ENCODE data around the gene ZDHHC9. TPM values are rescaled to one million over a fixed set of nuclear protein-coding genes. Genes with fewer than 3 reads are reported as not detected.

Gene ZDHHC9
- total RNA-seq, 2 experiments from 2014 or later = 3.0 to 4.1 TPM

GRCh38 chrX:129762448-129762847, 81.2 kb downstream of the ZDHHC9 start:
- Histone ChIP-seq H3K27me3 (ENCODE audit: control insufficient read depth in 1 of 2, insufficient read depth in 2 of 2, low read length in 2 of 2) (no peaks in the 10 kb centered on the region), H3K4me1 (ENCODE audit: insufficient read depth, low read length) (peaks cover 68% of the 10 kb centered on the region), H3K36me3 (ENCODE audit: insufficient read depth, low read length) (no peaks in the 10 kb centered on the region), H3K4me3 (ENCODE audit: low read length) (no peak overlapping the region), H3K9me3 (ENCODE audit: control insufficient read depth in 1 of 2, insufficient read depth in 1 of 2, low read length in 2 of 2) (no peaks in the 10 kb centered on the region), H3K27ac (ENCODE audit: low read depth in 1 of 2, low read length in 2 of 2) (no peak overlapping the region)
- POLR2A ChIA-PET = interaction anchor here (1.2 to 2.8 kb wide), 3 partner anchors 9 to 18 kb away, joined by 3 to 10 read pairs (median 4); partner anchors contain the start of gene SASH3
- no peak for ATAC-seq (ENCODE audit: poor library complexity)
- Mint-ChIP-seq H3K4me3 (no peak overlapping the region), H3K9me3 (no peaks in the 10 kb centered on the region), H3K4me1 (ENCODE audit: low read depth) (peaks cover 61% of the 10 kb centered on the region), H3K27me3 (no peaks in the 10 kb centered on the region), H3K36me3 (ENCODE audit: low read depth) (no peaks in the 10 kb centered on the region), H3K27ac (no peak overlapping the region)
- DNase-seq = no peak
- CTCF ChIA-PET = no interaction called here
- intact Hi-C loops (cut with DNase I, micrococcal nuclease) = no loop called here
- TF ChIP-seq CTCF (IDR thresholded peaks at IDR 0.05) = no peak

- POLR2A ChIA-PET = interaction anchor here (1.4 to 2.8 kb wide), 2 partner anchors 16 to 19 kb away, joined by 4 to 10 read pairs; partner anchors contain the start of gene SASH3
- no peak for ATAC-seq (ENCODE audit: poor library complexity)
- CTCF ChIA-PET = no interaction called here
Measured at GRCh38 chrX:129761596-129761995, 82.1 kb downstream of the ZDHHC9 start.

GRCh38 chrX:129760981-129761380, 82.7 kb downstream of the ZDHHC9 start:
- intact Hi-C loops (cut with DNase I, micrococcal nuclease) = loop anchor here (1.0 to 2.0 kb wide), 2 partner anchors 8 to 16 kb away; no protein-coding TSS in a partner anchor
- no peaks in the 10 kb centered on the region for H3K27me3 ChIP-seq (ENCODE audit: control insufficient read depth in 1 of 2, insufficient read depth in 2 of 2, low read length in 2 of 2)
- ATAC-seq (ENCODE audit: poor library complexity) = no peak
- no peaks in the 10 kb centered on the region for H3K9me3 Mint-ChIP-seq
- TF ChIP-seq CTCF (IDR thresholded peaks at IDR 0.05) = no peak
- H3K27me3 Mint-ChIP-seq = no peaks in the 10 kb centered on the region
- DNase-seq = no peak
- H3K36me3 Mint-ChIP-seq (ENCODE audit: low read depth) = no peaks in the 10 kb centered on the region
- peak overlapping the region; percentile 85 for H3K27ac Mint-ChIP-seq
- H3K9me3 ChIP-seq (ENCODE audit: control insufficient read depth in 1 of 2, insufficient read depth in 1 of 2, low read length in 2 of 2) = no peaks in the 10 kb centered on the region
- ChIA-PET CTCF (interaction anchor here (2.2 kb wide), 1 partner anchor 62 kb away, joined by 11 read pairs; no protein-coding TSS in a partner anchor), POLR2A (interaction anchor here (2.6 to 3.5 kb wide), 3 partner anchors 8 to 19 kb away, joined by 10 to 34 read pairs (median 26); partner anchors contain the start of gene SASH3)
- H3K4me3 Mint-ChIP-seq = no peak overlapping the region
- no peaks in the 10 kb centered on the region for H3K36me3 ChIP-seq (ENCODE audit: insufficient read depth, low read length)
- H3K4me3 ChIP-seq (ENCODE audit: low read length) = no peak overlapping the region
- peaks cover 61% of the 10 kb centered on the region for H3K4me1 Mint-ChIP-seq (ENCODE audit: low read depth)
- no peak overlapping the region for H3K27ac ChIP-seq (ENCODE audit: low read depth in 1 of 2, low read length in 2 of 2)
- peaks cover 68% of the 10 kb centered on the region for H3K4me1 ChIP-seq (ENCODE audit: insufficient read depth, low read length)

More at GRCh38 chrX:129761596-129761995, 82.1 kb downstream of the ZDHHC9 start:
- no peak for TF ChIP-seq CTCF (IDR thresholded peaks at IDR 0.05)
- no peaks in the 10 kb centered on the region for H3K27me3 Mint-ChIP-seq
- Histone ChIP-seq H3K27ac (ENCODE audit: low read depth in 1 of 2, low read length in 2 of 2) (no peak overlapping the region), H3K4me1 (ENCODE audit: insufficient read depth, low read length) (peaks cover 68% of the 10 kb centered on the region), H3K4me3 (ENCODE audit: low read length) (no peak overlapping the region), H3K9me3 (ENCODE audit: control insufficient read depth in 1 of 2, insufficient read depth in 1 of 2, low read length in 2 of 2) (no peaks in the 10 kb centered on the region), H3K36me3 (ENCODE audit: insufficient read depth, low read length) (no peaks in the 10 kb centered on the region), H3K27me3 (ENCODE audit: control insufficient read depth in 1 of 2, insufficient read depth in 2 of 2, low read length in 2 of 2) (no peaks in the 10 kb centered on the region)
- no peaks in the 10 kb centered on the region for H3K9me3 Mint-ChIP-seq
- no peak for DNase-seq
- H3K4me1 Mint-ChIP-seq (ENCODE audit: low read depth) = peaks cover 61% of the 10 kb centered on the region
- no peak overlapping the region for H3K27ac Mint-ChIP-seq
- intact Hi-C loops (cut with DNase I, micrococcal nuclease) = loop anchor here in 1 of 2 experiments (2.0 kb wide), 1 partner anchor 15 kb away; no protein-coding TSS in a partner anchor
- no peaks in the 10 kb centered on the region for H3K36me3 Mint-ChIP-seq (ENCODE audit: low read depth)
- no peak overlapping the region for H3K4me3 Mint-ChIP-seq

Data from CD4-positive, alpha-beta T cell (primary cell).